ENCODE results near the gene MDGA2.
A peak's percentile ranks its signal among the peaks of the same experiment; 100 is the strongest.
"Not testable (repeated sequence)": the region's sequence is repeated elsewhere in the genome, so short reads cannot be mapped to it uniquely, and the experiment has no call there.

MDGA2 gene

GRCh38 chr14:47102472-47102871, 572.9 kb downstream of the MDGA2 start:
- DNase-seq, result no peak

- no peak for DNase-seq
These were observed 589.7 kb downstream of the MDGA2 start for GRCh38 chr14:47085678-47086077.

- no peak for DNase-seq
These were observed 610.1 kb downstream of the MDGA2 start for GRCh38 chr14:47065326-47065725.

- DNase-seq, result no peak
These were observed 615.4 kb downstream of the MDGA2 start for GRCh38 chr14:47060050-47060449.

- no peak for DNase-seq
These were observed 618.0 kb downstream of the MDGA2 start for GRCh38 chr14:47057364-47057763.

GRCh38 chr14:47044841-47045240, 630.6 kb downstream of the MDGA2 start:
- DNase-seq, result no peak

- peak in 2 of 4 experiments; percentile 2 to 9 for DNase-seq
These were observed 634.9 kb downstream of the MDGA2 start for GRCh38 chr14:47040550-47040949.

GRCh38 chr14:47039336-47039735, 636.1 kb downstream of the MDGA2 start:
- DNase-seq, result no peak

GRCh38 chr14:47022721-47023120, 652.7 kb downstream of the MDGA2 start:
- DNase-seq, result no peak

GRCh38 chr14:47020500-47020899, 654.9 kb downstream of the MDGA2 start:
- DNase-seq, result no peak

GRCh38 chr14:47012533-47013280, 662.7 kb downstream of the MDGA2 start:
- no peak for DNase-seq

- DNase-seq, result no peak
These were observed 665.8 kb downstream of the MDGA2 start for GRCh38 chr14:47009615-47010014.

- no peak for DNase-seq
These were observed 666.7 kb downstream of the MDGA2 start for GRCh38 chr14:47008732-47009131.

- DNase-seq, result no peak
These were observed 675.7 kb downstream of the MDGA2 start for GRCh38 chr14:46999661-47000060.

- DNase-seq, result no peak
These were observed 685.8 kb downstream of the MDGA2 start for GRCh38 chr14:46989566-46989965.

- DNase-seq, result no peak
These were observed 687.1 kb downstream of the MDGA2 start for GRCh38 chr14:46988312-46988711.

GRCh38 chr14:46985529-46986380, 689.6 kb downstream of the MDGA2 start:
- no peak for DNase-seq

- no peak for DNase-seq
These were observed 702.1 kb downstream of the MDGA2 start for GRCh38 chr14:46973295-46973694.

GRCh38 chr14:46964378-46964777, 711.0 kb downstream of the MDGA2 start:
- no peak for DNase-seq

- DNase-seq, result no peak
These were observed 724.3 kb downstream of the MDGA2 start for GRCh38 chr14:46951103-46951502.

GRCh38 chr14:46940611-46941010, 734.8 kb downstream of the MDGA2 start:
- no peak for DNase-seq

GRCh38 chr14:46920542-46920941, 754.9 kb downstream of the MDGA2 start:
- DNase-seq, result no peak

GRCh38 chr14:46915539-46915938, 759.9 kb downstream of the MDGA2 start:
- not testable (repeated sequence) for DNase-seq

- DNase-seq, result no peak
These were observed 772.6 kb downstream of the MDGA2 start for GRCh38 chr14:46902837-46903236.

Data from suppressor macrophage (primary cell).